GM12874 (cell line): ENCODE measurements around the gene CASQ1.

Source experiments
- CTCF ChIP-seq: IDR thresholded peaks from 2 replicates; pipeline ENCODE4 v1.5.1; 2011; ENCODE audit warnings: low read depth, mild to moderate bottlenecking, control low read depth, low read length, moderate library complexity; ENCODE audit not compliant: insufficient read depth

CASQ1 gene

GRCh38 chr1:160209321-160210046 is 19.1 kb downstream of the CASQ1 start:
- TF ChIP-seq CTCF = no peak

DNA sequence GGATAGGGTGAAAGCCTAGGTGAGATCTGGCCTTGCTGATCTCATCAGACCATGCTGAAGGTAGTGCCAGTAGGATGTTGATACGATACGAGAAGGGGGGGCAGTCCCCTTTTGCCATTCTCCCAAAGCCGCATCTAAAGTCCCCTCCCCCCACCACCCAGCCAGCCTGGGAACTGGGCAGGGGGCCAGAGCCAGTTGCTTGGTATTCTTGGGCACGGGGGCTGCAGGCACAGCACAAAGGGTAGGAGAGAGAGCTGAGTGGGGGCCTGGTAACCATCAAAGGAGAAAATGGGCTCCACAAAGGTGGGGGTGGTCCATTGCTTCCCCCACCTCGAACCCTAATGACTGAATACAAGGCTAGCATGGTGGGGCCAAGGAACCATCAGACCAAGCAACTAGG is 20.2 kb downstream of the CASQ1 start:
- TF ChIP-seq CTCF = no peak

DNA sequence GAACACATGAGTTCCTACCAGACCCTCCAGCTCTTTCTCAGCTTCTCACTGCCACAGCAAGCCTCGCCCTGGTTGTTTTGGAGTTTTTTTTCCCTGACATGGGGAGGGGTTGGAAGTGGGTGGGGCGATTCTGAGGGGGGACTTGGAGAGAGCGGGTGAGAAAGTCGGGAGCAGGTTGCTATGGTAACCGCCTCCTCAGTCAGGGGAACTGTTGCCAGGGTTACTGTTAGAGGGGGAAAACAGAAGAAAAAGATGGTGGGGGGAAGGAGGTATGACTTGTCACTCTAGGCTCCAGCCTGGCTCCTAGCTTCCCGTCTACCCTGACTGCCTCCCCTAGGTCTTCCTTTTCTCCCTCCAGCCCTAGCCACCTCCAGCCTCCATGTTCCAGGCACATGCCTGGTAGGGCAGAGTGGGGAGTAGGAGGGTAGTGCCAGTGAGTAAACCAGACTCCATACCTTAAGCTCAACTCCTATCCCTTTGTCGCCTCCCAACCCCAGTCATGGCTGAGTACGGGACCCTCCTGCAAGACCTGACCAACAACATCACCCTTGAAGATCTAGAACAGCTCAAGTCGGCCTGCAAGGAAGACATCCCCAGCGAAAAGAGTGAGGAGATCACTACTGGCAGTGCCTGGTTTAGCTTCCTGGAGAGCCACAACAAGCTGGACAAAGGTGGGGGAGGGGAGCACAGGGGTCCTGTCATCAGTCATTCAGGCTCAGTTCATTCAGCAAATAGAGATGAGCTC is 20.8 kb downstream of the CASQ1 start:
- no peak for TF ChIP-seq CTCF

DNA sequence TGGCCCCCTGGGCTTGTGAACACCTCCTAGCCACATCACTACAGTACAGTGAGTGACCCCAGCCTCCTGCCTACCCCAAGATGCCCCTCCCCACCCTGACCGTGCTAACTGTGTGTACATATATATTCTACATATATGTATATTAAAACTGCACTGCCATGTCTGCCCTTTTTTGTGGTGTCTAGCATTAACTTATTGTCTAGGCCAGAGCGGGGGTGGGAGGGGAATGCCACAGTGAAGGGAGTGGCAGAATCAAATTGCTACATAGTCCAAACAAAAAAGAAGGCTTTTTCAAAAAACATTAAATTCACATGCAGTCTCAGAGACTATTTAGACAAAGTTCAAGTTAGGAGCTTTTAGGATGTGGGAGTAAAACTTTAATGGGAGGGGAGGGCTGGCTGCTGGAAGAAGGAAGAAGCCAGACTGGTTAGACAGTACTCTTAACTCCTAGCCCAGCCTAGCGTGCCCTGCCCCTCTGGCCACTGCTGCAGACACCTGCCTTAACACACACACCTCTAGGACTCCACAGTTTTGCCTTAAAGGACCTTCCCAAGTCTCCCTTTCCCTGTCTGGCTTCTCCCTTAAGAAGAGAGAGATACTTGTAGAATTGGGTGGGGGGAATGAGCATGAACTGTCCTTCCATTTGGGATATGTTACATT is 24.2 kb downstream of the CASQ1 start:
- no peak for TF ChIP-seq CTCF

DNA sequence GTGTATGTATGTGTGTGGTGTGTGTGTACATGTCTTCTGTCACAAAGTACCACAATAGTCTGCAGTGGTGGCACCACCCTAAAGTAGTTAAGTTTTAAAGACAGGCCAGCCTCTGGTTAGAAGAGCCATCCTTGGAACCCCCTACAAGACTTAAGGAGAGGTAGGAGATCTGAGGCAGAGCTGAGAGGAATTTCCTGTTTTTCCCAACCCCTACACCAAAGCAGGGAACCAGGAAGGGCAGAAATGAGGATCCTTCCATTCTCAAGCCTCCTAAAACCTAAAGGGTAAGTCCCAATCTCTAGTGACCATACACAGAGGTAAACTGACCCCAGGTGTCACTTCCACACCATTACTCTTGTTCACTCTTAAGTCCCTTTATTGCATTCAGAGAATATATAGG is 25.9 kb downstream of the CASQ1 start:
- TF ChIP-seq CTCF = no peak

DNA sequence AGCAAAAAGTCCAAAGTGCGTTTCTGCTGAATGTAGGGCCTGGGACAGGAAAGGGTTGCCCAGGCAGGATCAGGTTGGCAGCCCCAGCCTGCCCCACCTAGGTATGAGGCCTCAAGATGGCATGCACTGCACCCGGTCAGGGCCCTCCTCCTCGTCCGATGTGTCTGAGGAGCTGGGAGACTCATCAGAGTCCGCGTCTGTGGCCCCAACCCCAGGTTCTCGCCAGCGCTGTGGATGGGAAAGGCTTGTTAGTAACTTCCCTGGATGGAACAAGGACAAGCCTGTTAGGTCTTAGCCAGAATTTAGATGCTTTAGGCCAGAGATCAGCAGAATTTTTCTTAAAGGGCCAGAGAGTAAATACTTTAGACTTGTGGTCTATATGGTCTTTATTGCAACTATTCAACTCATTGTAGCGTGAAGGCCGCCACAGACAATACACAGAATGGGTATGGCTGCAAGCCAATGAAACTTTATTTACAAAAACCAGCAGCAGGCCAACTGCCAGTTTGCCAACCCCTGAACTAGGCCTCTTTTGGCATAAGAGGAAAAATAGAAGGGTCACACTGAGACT is 27.2 kb downstream of the CASQ1 start:
- TF ChIP-seq CTCF = no peak
